Spinal cord (tissue), 10 donors: ENCODE data around the gene AUTS2. TPM values are rescaled to one million over a fixed set of nuclear protein-coding genes. Genes with fewer than 3 reads are reported as not detected.

Experiments
- DNase-seq, 6 donors: peaks; one replicate each; pipeline versions ENCODE4 v3.0.0 to v3.0.0-alpha.2; 2013 to 2015; ENCODE audit warnings: low spot score in 6 of 6, low read depth in 4 of 6
- H3K27ac ChIP-seq: one replicate; pipeline ENCODE4 v1.5.1; 2013; ENCODE audit warnings: low read depth, low read length, control low read depth
- H3K27me3 ChIP-seq: one replicate; pipeline ENCODE4 v1.6.1; 2013; ENCODE audit warnings: low read length; ENCODE audit not compliant: control insufficient read depth, insufficient read depth
- H3K36me3 ChIP-seq: one replicate; pipeline ENCODE4 v1.6.1; 2013; ENCODE audit warnings: low read length; ENCODE audit not compliant: control insufficient read depth, insufficient read depth
- H3K4me1 ChIP-seq: one replicate; pipeline ENCODE4 v1.6.1; 2013; ENCODE audit warnings: low read length; ENCODE audit not compliant: control insufficient read depth, insufficient read depth
- H3K4me3 ChIP-seq: one replicate; pipeline ENCODE4 v1.5.1; 2013; ENCODE audit warnings: low read depth, low read length, control low read depth
- H3K9me3 ChIP-seq: one replicate; pipeline ENCODE4 v1.6.1; 2013; ENCODE audit warnings: low read length; ENCODE audit not compliant: control insufficient read depth, insufficient read depth
- WGBS: methylation state at CpG from one replicate; pipeline ENCODE4 v1.1.5; 2013; ENCODE audit warnings: missing lambda C conversion rate; ENCODE audit not compliant: insufficient coverage; 5-methylcytosine and 5-hydroxymethylcytosine counted together
- polyA plus RNA-seq, 2 donors: library from polyadenylated mRNA; unstranded; fragments of 120-200 nt; gene quantifications; one replicate each; pipeline ENCODE4 v1.2.1, GENCODE V29; 2013; ENCODE audit not compliant: insufficient read length in 2 of 2
- total RNA-seq, 2 donors: library from RNA; depleted of rRNA in 1 of 2; stranded (reverse); fragments of 120-200 nt in 1 of 2; fragments of >200 nt in 1 of 2; gene quantifications; one replicate each; pipeline versions ENCODE4 v1.2.3 to v1.2.4, GENCODE V29; 2013 to 2014
- donor health status: healthy.

AUTS2 gene
- total and polyA plus RNA-seq, 4 donors: 56.2 to 214 (median 135) TPM

DNA sequence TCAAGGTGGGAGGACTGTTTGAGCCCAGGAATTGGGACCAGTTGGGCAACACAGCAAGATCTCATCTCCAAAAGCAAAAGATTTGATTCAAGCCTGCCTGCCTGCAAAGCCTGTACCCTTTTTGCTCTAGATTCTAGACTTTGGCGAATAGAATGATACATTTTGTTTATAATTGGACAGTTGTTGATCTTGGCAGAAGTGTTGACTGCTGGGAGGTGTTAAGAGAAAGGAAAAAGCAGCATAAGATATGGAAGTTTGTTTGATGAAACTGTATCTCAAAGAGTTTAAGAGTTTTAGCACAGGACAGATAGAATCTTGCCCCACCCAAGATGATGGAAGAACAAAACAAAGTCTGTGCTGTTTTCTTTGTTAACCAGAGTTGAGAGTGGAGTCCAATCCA is 224.1 kb downstream of the AUTS2 start:
- WGBS: 78% methylated on average over 1 of the region's 1 CpG
- H3K36me3 ChIP-seq: no peaks in the 10 kb centered on the region
- no peak for DNase-seq
- H3K4me3 ChIP-seq: no peak overlapping the region
- H3K4me1 ChIP-seq: peaks cover 7% of the 10 kb centered on the region
- no peaks in the 10 kb centered on the region for H3K27me3 ChIP-seq
- no peaks in the 10 kb centered on the region for H3K9me3 ChIP-seq
- H3K27ac ChIP-seq: no peak overlapping the region

DNA sequence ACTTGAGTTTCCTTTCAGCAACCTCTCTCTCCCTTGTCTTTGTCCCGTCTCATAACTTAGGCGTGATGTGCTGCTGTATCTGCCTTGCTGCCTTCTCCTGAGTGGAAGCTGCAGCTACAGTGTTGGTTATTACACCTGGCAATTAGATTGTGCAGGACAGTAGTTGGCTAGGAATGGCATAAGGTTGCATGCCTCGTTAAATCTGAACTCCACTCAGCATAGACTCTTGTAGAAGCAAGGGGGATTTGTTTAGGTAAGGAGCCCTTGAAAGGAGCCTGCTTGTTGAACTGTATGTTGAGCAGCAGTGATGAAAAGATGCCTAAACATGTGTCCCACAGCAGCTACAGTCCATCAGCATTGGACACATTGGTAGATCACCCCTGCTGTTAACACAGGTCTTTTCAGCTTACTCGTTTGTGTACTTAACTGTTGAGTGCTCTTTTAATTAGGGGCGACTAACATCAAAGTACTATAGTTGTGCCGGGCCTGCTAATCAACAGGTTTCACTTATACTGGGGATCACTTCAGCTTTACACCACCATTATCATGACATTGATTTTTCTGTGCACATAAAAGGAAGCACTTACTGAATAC is 225.0 kb downstream of the AUTS2 start:
- 80% methylated on average over 3 of the region's 6 CpGs for WGBS
- Histone ChIP-seq H3K27ac (no peak overlapping the region), H3K4me1 (no peaks in the 10 kb centered on the region), H3K27me3 (no peaks in the 10 kb centered on the region), H3K9me3 (no peaks in the 10 kb centered on the region), H3K4me3 (no peak overlapping the region), H3K36me3 (no peaks in the 10 kb centered on the region)
- DNase-seq: no peak

- WGBS: 63% methylated on average over 3 of the region's 7 CpGs
- H3K4me3 ChIP-seq: no peak overlapping the region
- H3K27me3 ChIP-seq: no peaks in the 10 kb centered on the region
- peak in 2 of 6 donors; percentile 67 to 68 for DNase-seq
- no peaks in the 10 kb centered on the region for H3K36me3 ChIP-seq
- H3K9me3 ChIP-seq: no peaks in the 10 kb centered on the region
- H3K27ac ChIP-seq: no peak overlapping the region
- no peaks in the 10 kb centered on the region for H3K4me1 ChIP-seq
Observed at GRCh38 chr7:69825113-69825972, 227.1 kb downstream of the AUTS2 start.

DNA sequence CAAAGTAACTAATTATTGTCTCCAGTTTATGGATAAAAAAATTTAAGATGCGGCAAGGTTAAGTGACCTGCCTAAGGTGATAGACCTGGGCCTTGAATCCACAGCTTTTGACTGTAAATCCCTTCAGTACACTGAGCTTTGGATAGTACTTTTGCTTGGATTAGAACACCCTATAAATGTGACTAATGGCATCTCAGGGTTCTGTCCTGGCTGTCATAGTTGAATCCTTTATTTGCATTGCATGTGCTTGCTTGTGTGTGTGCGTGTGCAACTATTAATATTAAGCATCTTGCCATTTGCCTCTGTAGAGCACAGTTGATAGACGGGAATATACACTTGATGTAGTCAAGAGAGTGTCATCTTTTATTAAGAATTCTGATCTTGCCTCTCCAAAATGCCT is 228.0 kb downstream of the AUTS2 start:
- Histone ChIP-seq H3K27ac (no peak overlapping the region), H3K4me1 (no peaks in the 10 kb centered on the region), H3K36me3 (no peaks in the 10 kb centered on the region), H3K4me3 (no peak overlapping the region), H3K27me3 (no peaks in the 10 kb centered on the region), H3K9me3 (no peaks in the 10 kb centered on the region)
- DNase-seq: no peak
- whole genome bisulfite sequencing: 100% methylated on average over 1 of the region's 3 CpGs

GRCh38 chr7:69827140-69827539 is 228.9 kb downstream of the AUTS2 start:
- Histone ChIP-seq H3K9me3 (no peaks in the 10 kb centered on the region), H3K27me3 (no peaks in the 10 kb centered on the region), H3K36me3 (no peaks in the 10 kb centered on the region), H3K4me1 (no peaks in the 10 kb centered on the region), H3K27ac (no peak overlapping the region), H3K4me3 (no peak overlapping the region)
- WGBS: no CpG with 5 or more reads among the region's 4 CpGs
- no peak for DNase-seq

DNA sequence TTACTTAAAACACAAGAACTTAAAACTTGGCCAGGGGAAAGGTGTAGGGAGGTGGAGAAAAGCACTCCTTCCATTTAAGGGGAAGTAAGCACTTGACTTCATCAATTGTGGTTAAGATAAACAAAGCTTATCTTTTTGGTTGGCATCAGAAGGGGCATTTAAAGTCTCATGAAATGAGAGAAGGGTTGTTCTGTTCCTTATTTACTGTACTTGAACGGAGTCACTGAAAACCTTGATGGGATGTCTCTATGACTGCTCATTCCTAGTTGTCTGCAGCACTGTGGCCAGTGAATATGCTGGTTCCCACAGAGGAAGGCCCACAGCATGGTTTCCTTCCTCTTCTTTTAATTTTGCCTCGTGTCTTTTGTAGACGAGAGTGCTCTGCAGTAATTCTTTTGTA is 229.3 kb downstream of the AUTS2 start:
- no peak for DNase-seq
- no peaks in the 10 kb centered on the region for H3K9me3 ChIP-seq
- H3K36me3 ChIP-seq: no peaks in the 10 kb centered on the region
- H3K27ac ChIP-seq: no peak overlapping the region
- H3K27me3 ChIP-seq: no peaks in the 10 kb centered on the region
- no peak overlapping the region for H3K4me3 ChIP-seq
- H3K4me1 ChIP-seq: no peaks in the 10 kb centered on the region
- 88% methylated on average over 1 of the region's 3 CpGs for WGBS

- Histone ChIP-seq H3K4me3 (no peak overlapping the region), H3K36me3 (no peaks in the 10 kb centered on the region), H3K27me3 (no peaks in the 10 kb centered on the region), H3K27ac (no peak overlapping the region), H3K9me3 (no peaks in the 10 kb centered on the region), H3K4me1 (peaks cover 1% of the 10 kb centered on the region)
- DNase-seq: no peak
- WGBS: 50% methylated on average over 2 of the region's 2 CpGs
Observed at GRCh38 chr7:69832356-69832755, 234.1 kb downstream of the AUTS2 start.

GRCh38 chr7:69833964-69834363 is 235.7 kb downstream of the AUTS2 start:
- Histone ChIP-seq H3K9me3 (no peaks in the 10 kb centered on the region), H3K27ac (no peak overlapping the region), H3K27me3 (no peaks in the 10 kb centered on the region), H3K36me3 (no peaks in the 10 kb centered on the region), H3K4me3 (no peak overlapping the region), H3K4me1 (peaks cover 3% of the 10 kb centered on the region)
- WGBS: 50% methylated on average over 2 of the region's 6 CpGs
- DNase-seq: no peak

DNA sequence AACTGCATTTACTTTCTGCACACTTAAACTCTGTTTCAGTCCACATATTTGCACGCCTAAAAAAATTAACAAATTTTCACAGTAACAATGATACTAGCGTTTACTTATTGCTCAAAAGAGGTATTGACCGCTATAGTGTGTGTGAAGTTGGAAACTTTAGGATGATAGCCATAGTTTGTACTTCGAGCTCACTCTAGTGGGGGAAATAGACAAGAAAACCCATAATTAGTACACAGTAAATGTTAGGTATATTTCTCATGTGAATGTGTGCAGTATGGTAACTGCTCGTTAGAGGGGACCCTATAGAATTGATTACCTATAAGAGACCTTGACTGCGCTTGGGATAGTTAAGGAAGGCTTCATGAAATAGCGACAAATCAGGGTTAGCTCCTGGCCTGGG is 238.4 kb downstream of the AUTS2 start:
- DNase-seq: peak in 1 of 6 donors; percentile 50
- Histone ChIP-seq H3K27me3 (no peaks in the 10 kb centered on the region), H3K36me3 (no peaks in the 10 kb centered on the region), H3K27ac (no peak overlapping the region), H3K4me1 (peaks cover 3% of the 10 kb centered on the region), H3K4me3 (no peak overlapping the region), H3K9me3 (no peaks in the 10 kb centered on the region)
- no CpG with 5 or more reads among the region's 7 CpGs for WGBS
